Keratinocyte (primary cell): ENCODE measurements around the gene ZBTB32. TPM values are rescaled to one million over a fixed set of nuclear protein-coding genes. Genes with fewer than 3 reads are reported as not detected.

Source experiments
- DNase-seq: peaks from one replicate; pipeline ENCODE4 v3.0.0-alpha.2; 2011; ENCODE audit warnings: low read depth, missing footprints, low spot score
- FAIRE-seq: peaks from 2 replicates; lab custom pipeline; 2011; peaks lifted over from hg19 to GRCh38; lab: Jason Lieb, UNC
- H2AFZ ChIP-seq: 2 replicates; pipeline ENCODE4 v1.6.0; 2012; ENCODE audit warnings: low read length, control low read depth, inconsistent platforms; ENCODE audit not compliant: control insufficient read depth
- H3K27ac ChIP-seq: 2 replicates; pipeline ENCODE4 v1.5.1; 2011; ENCODE audit warnings: low read length; ENCODE audit not compliant: control insufficient read depth, insufficient read depth
- H3K27me3 ChIP-seq: 3 replicates; pipeline ENCODE4 v1.6.0; 2011; ENCODE audit warnings: low read length; ENCODE audit not compliant: control insufficient read depth, insufficient read depth; ENCODE audit errors: extremely low read depth
- H3K36me3 ChIP-seq, 2 experiments: 2 replicates in 1 of 2; 3 replicates in 1 of 2; pipeline ENCODE4 v1.5.1; 2011; ENCODE audit warnings: low read length in 2 of 2, mild to moderate bottlenecking in 1 of 2; ENCODE audit not compliant: control insufficient read depth in 2 of 2, insufficient read depth in 2 of 2; ENCODE audit errors: extremely low read depth in 1 of 2
- H3K4me1 ChIP-seq: 3 replicates; pipeline ENCODE4 v1.5.1; 2011; ENCODE audit warnings: low read length; ENCODE audit not compliant: control insufficient read depth, insufficient read depth; ENCODE audit errors: extremely low read depth
- H3K4me2 ChIP-seq: 3 replicates; pipeline ENCODE4 v1.6.0; 2011; ENCODE audit warnings: low read depth, low read length; ENCODE audit not compliant: control insufficient read depth, insufficient read depth; ENCODE audit errors: extremely low read depth
- H3K4me3 ChIP-seq, 3 experiments: fragments of 200-600 bp in 1 of 3; sonication (generic) in 1 of 3; 2 replicates in 2 of 3; 3 replicates in 1 of 3; pipeline ENCODE4 v1.5.1; 2011 to 2016; ENCODE audit warnings: low read length in 3 of 3, mild to moderate bottlenecking in 3 of 3, control low read depth in 2 of 3, inconsistent platforms in 1 of 3, low read depth in 1 of 3, mixed read lengths in 1 of 3, mixed run types in 1 of 3, moderate library complexity in 1 of 3; ENCODE audit not compliant: control insufficient read depth in 2 of 3, insufficient read depth in 2 of 3; ENCODE audit errors: extremely low read depth in 1 of 3
- H3K79me2 ChIP-seq: 2 replicates; pipeline ENCODE4 v1.6.0; 2012; ENCODE audit warnings: low read length; ENCODE audit not compliant: control insufficient read depth, insufficient read depth
- H3K9ac ChIP-seq: 3 replicates; pipeline ENCODE4 v1.6.0; 2011; ENCODE audit warnings: low read length; ENCODE audit not compliant: control insufficient read depth, insufficient read depth; ENCODE audit errors: extremely low read depth
- H3K9me1 ChIP-seq: 3 replicates; pipeline ENCODE4 v1.6.0; 2011; ENCODE audit warnings: low read length; ENCODE audit not compliant: control insufficient read depth, insufficient read depth; ENCODE audit errors: extremely low read depth
- H3K9me3 ChIP-seq: 2 replicates; pipeline ENCODE4 v1.5.1; 2012; ENCODE audit warnings: low read depth, low read length; ENCODE audit not compliant: control insufficient read depth
- H4K20me1 ChIP-seq: 3 replicates; pipeline ENCODE4 v1.6.0; 2011; ENCODE audit warnings: low read length; ENCODE audit not compliant: control insufficient read depth, insufficient read depth; ENCODE audit errors: extremely low read depth
- CTCF ChIP-seq, 3 experiments: IDR thresholded peaks in 1 of 3; conservative IDR thresholded peaks in 1 of 3; optimal IDR thresholded peaks in 1 of 3; 2 replicates in 2 of 3; 3 replicates in 1 of 3; pipeline versions ENCODE3 to v1.5.1; 2011; ENCODE audit warnings: low read length in 3 of 3, mild to moderate bottlenecking in 3 of 3, moderate library complexity in 2 of 3, control low read depth in 1 of 3, inconsistent platforms in 1 of 3; ENCODE audit not compliant: insufficient read depth in 2 of 3; ENCODE audit errors: extremely low read depth in 1 of 3
- EZH2 ChIP-seq: IDR thresholded peaks from one replicate; pipeline ENCODE4 v1.6.1; 2012; ENCODE audit warnings: inconsistent platforms, mild to moderate bottlenecking, low read length, moderate library complexity
- dilution Hi-C: fragments of 300-500 bp; cut with MboI; formaldehyde crosslinking; loops from one replicate; pipeline ENCODE4 v1.7.0; 2020; ENCODE audit warnings: low sequenced_read_pairs; ENCODE audit not compliant: extremely low pct_ligation_motif_present
- polyA plus RNA-seq, 5 experiments: library from polyadenylated mRNA; depleted of rRNA in 3 of 5; stranded (reverse) in 3 of 5; stranded (forward) in 1 of 5; unstranded in 1 of 5; fragments of >200 nt; gene quantifications; 1 replicate in 1 of 5; 2 replicates in 3 of 5; 3 replicates in 1 of 5; pipeline versions ENCODE4 v1.2.1 to v1.2.3, GENCODE V29; 2011 to 2012; ENCODE audit warnings: missing spikeins in 2 of 5, low read depth in 1 of 5, low replicate concordance in 1 of 5

Gene ZBTB32
- polyA plus RNA-seq, 1 donor (not counting 4 experiments of a cell fraction or from before 2014, with no cell fraction given), result not detected

GRCh38 chr19:35736913-35737886 lies 32.8 kb downstream of the ZBTB32 start:
- Histone ChIP-seq H3K9me1 (no peaks in the 10 kb centered on the region), H3K79me2 (no peaks in the 10 kb centered on the region), H3K27ac (no peak overlapping the region), H3K4me2 (no peak overlapping the region), H3K9ac (no peak overlapping the region), H3K36me3 (peaks cover 41 to 53% of the 10 kb centered on the region in 2 experiments), H2AFZ (no peak overlapping the region), H4K20me1 (peaks cover 6% of the 10 kb centered on the region), H3K4me3 (no peak overlapping the region), H3K9me3 (no peaks in the 10 kb centered on the region), H3K27me3 (no peaks in the 10 kb centered on the region), H3K4me1 (peaks cover 8% of the 10 kb centered on the region)
- peak; percentile 27 to 34 (median 33) for TF ChIP-seq CTCF (optimal IDR thresholded peaks at IDR 0.05 in 1 of 3, IDR thresholded peaks at IDR 0.05 in 1 of 3, conservative IDR thresholded peaks at IDR 0.05 in 1 of 3; ENCODE audit: extremely low read depth in 1 of 3, insufficient read depth in 2 of 3, low read length in 3 of 3)
- TF ChIP-seq EZH2, result no peak
- FAIRE-seq, result no peak
- DNase-seq, result no peak
- dilution Hi-C loops, result no loop called here

GRCh38 chr19:35738021-35738886 lies 33.9 kb downstream of the ZBTB32 start:
- dilution Hi-C loops, result no loop called here
- H3K4me1 ChIP-seq, result peaks cover 8% of the 10 kb centered on the region
- no peak overlapping the region for H3K4me2 ChIP-seq
- DNase-seq, result no peak
- no peaks in the 10 kb centered on the region for H3K9me1 ChIP-seq
- TF ChIP-seq EZH2 (no peak), CTCF (optimal IDR thresholded peaks at IDR 0.05 in 1 of 3, IDR thresholded peaks at IDR 0.05 in 1 of 3, conservative IDR thresholded peaks at IDR 0.05 in 1 of 3; ENCODE audit: extremely low read depth in 1 of 3, insufficient read depth in 2 of 3, low read length in 3 of 3) (no peak)
- no peak overlapping the region for H2AFZ ChIP-seq
- H3K9ac ChIP-seq, result no peak overlapping the region
- no peak overlapping the region for H3K27ac ChIP-seq
- H3K79me2 ChIP-seq, result no peaks in the 10 kb centered on the region
- no peaks in the 10 kb centered on the region for H3K27me3 ChIP-seq
- H3K4me3 ChIP-seq, result no peak overlapping the region
- no peak for FAIRE-seq
- H3K9me3 ChIP-seq, result no peaks in the 10 kb centered on the region
- peaks cover 6% of the 10 kb centered on the region for H4K20me1 ChIP-seq
- H3K36me3 ChIP-seq, result peaks cover 41 to 47% of the 10 kb centered on the region in 2 experiments
